Liver (tissue), 9 donors: Measurements from ENCODE around the gene KCNQ1. TPM values are rescaled to one million over a fixed set of nuclear protein-coding genes. Genes with fewer than 3 reads are reported as not detected.

Experiments used
- DNase-seq: peaks from one replicate; pipeline ENCODE4 v3.0.0-alpha.2; 2017; ENCODE audit warnings: low spot score
- H3K27ac ChIP-seq, 2 donors: one replicate each; pipeline ENCODE4 v1.7.0; 2013; ENCODE audit warnings: inconsistent platforms in 2 of 2, low read length in 2 of 2, control low read depth in 1 of 2, low read depth in 1 of 2, mild to moderate bottlenecking in 1 of 2
- H3K27me3 ChIP-seq, 4 donors: one replicate each; pipeline versions ENCODE4 v1.6.1 to v1.7.0; 2013; ENCODE audit warnings: low read length in 3 of 4, inconsistent platforms in 1 of 4, mild to moderate bottlenecking in 1 of 4, moderate library complexity in 1 of 4; ENCODE audit not compliant: control insufficient read depth in 4 of 4, insufficient read depth in 4 of 4
- H3K36me3 ChIP-seq, 4 donors: one replicate each; pipeline versions ENCODE4 v1.6.1 to v1.7.0; 2013; ENCODE audit warnings: low read length in 3 of 4, mild to moderate bottlenecking in 3 of 4, low read depth in 1 of 4, moderate library complexity in 1 of 4; ENCODE audit not compliant: control insufficient read depth in 4 of 4, insufficient read depth in 3 of 4
- H3K4me1 ChIP-seq, 4 donors: one replicate each; pipeline versions ENCODE4 v1.6.1 to v1.7.0; 2013; ENCODE audit warnings: low read length in 3 of 4, mild to moderate bottlenecking in 3 of 4, moderate library complexity in 1 of 4; ENCODE audit not compliant: control insufficient read depth in 4 of 4, insufficient read depth in 4 of 4
- H3K4me3 ChIP-seq, 3 donors: one replicate each; pipeline versions ENCODE4 v1.6.1 to v1.7.0; 2013; ENCODE audit warnings: low read length in 3 of 3, control low read depth in 1 of 3, low read depth in 1 of 3, mild to moderate bottlenecking in 1 of 3
- H3K9ac ChIP-seq, 2 donors: one replicate each; pipeline ENCODE4 v1.7.0; 2013; ENCODE audit warnings: low read length in 2 of 2, mild to moderate bottlenecking in 2 of 2, moderate library complexity in 2 of 2, control low read depth in 1 of 2, low read depth in 1 of 2
- H3K9me3 ChIP-seq, 4 donors: one replicate each; pipeline versions ENCODE4 v1.6.1 to v1.7.0; 2013; ENCODE audit warnings: low read length in 3 of 4; ENCODE audit not compliant: control insufficient read depth in 4 of 4
- EGR1 ChIP-seq, 2 donors: IDR thresholded peaks; 2 replicates each; pipeline ENCODE4 v1.6.1; 2016 to 2018; ENCODE audit warnings: antibody characterized with exemption in 2 of 2, low read depth in 2 of 2
- FOXA1 ChIP-seq: IDR thresholded peaks from 2 replicates; pipeline ENCODE4 v1.6.1; 2016; ENCODE audit warnings: antibody characterized with exemption
- GABPA ChIP-seq, 2 donors: IDR thresholded peaks in 1 of 2; conservative IDR thresholded peaks in 1 of 2; 2 replicates each; pipeline ENCODE4 v1.6.1; 2016; ENCODE audit warnings: antibody characterized with exemption in 2 of 2, mild to moderate bottlenecking in 1 of 2, moderate library complexity in 1 of 2
- HNF4A ChIP-seq, 2 donors: conservative IDR thresholded peaks; 2 replicates each; pipeline ENCODE4 v1.6.1; 2016; ENCODE audit warnings: antibody characterized with exemption in 2 of 2, mild to moderate bottlenecking in 2 of 2
- HNF4G ChIP-seq: IDR thresholded peaks from 2 replicates; pipeline ENCODE4 v1.6.1; 2016; ENCODE audit warnings: antibody characterized with exemption
- JUND ChIP-seq, 2 donors: IDR thresholded peaks; 2 replicates each; pipeline ENCODE4 v1.6.1; 2016; ENCODE audit warnings: antibody characterized with exemption in 2 of 2
- NR2F2 ChIP-seq: IDR thresholded peaks from 2 replicates; pipeline ENCODE4 v1.6.1; 2016; ENCODE audit warnings: antibody characterized with exemption
- RAD21 ChIP-seq, 2 donors: IDR thresholded peaks; 2 replicates each; pipeline ENCODE4 v1.6.1; 2016; ENCODE audit warnings: antibody characterized with exemption in 2 of 2, mild to moderate bottlenecking in 2 of 2
- RXRA ChIP-seq, 2 donors: IDR thresholded peaks; 2 replicates each; pipeline ENCODE4 v1.6.1; 2017 to 2018; ENCODE audit warnings: antibody characterized with exemption in 2 of 2, mild to moderate bottlenecking in 1 of 2
- SP1 ChIP-seq: IDR thresholded peaks from 2 replicates; pipeline ENCODE4 v1.6.1; 2018; ENCODE audit warnings: antibody characterized with exemption, mild to moderate bottlenecking
- YY1 ChIP-seq: IDR thresholded peaks from 2 replicates; pipeline ENCODE4 v1.6.1; 2016; ENCODE audit warnings: antibody characterized with exemption, mild to moderate bottlenecking
- WGBS: extraction: QIAGEN DNeasy Blood & Tissue Kit; methylation state at CpG from one replicate; pipeline ENCODE4 v1.1.7; 2013; 5-methylcytosine and 5-hydroxymethylcytosine counted together
- polyA plus RNA-seq, 2 donors: library from polyadenylated mRNA; stranded (reverse) in 1 of 2; unstranded in 1 of 2; fragments of 200-250 nt in 1 of 2; fragments of >200 nt in 1 of 2; fragmentation: Nextera tagmentation in 1 of 2; extraction: Ambion mirVana in 1 of 2; gene quantifications; one replicate each; pipeline versions ENCODE4 v1.2.1 to v1.2.3, GENCODE V29; 2013 to 2015
- total RNA-seq, 2 donors: library from RNA; depleted of rRNA; stranded (reverse); fragments of >200 nt; gene quantifications; one replicate each; pipeline ENCODE4 v1.2.3, GENCODE V29; 2014
- TF ChIP-seq, protein P1 (sequence below): IDR thresholded peaks from 2 replicates; pipeline ENCODE4 v1.6.1; 2016; ENCODE audit warnings: antibody characterized with exemption
- TF ChIP-seq, protein P2 (sequence below): IDR thresholded peaks from 2 replicates; pipeline ENCODE4 v1.6.1; 2016; ENCODE audit warnings: antibody characterized with exemption
- TF ChIP-seq, protein P3 (sequence below): fragments of 150-350 bp; IDR thresholded peaks from 2 replicates; pipeline ENCODE4 v1.5.1; 2017; ENCODE audit warnings: improper control_type of control experiment, low read depth, low read length; ENCODE audit not compliant: missing input control
- donor health status: healthy.
- donor health status: healthy.
- donor health status: healthy.
- donor health status: healthy.
- donor health status: healthy.

The KCNQ1 gene
- total and polyA plus RNA-seq, 4 donors: 0.31 to 2.2 (median 1.5) TPM

DNA sequence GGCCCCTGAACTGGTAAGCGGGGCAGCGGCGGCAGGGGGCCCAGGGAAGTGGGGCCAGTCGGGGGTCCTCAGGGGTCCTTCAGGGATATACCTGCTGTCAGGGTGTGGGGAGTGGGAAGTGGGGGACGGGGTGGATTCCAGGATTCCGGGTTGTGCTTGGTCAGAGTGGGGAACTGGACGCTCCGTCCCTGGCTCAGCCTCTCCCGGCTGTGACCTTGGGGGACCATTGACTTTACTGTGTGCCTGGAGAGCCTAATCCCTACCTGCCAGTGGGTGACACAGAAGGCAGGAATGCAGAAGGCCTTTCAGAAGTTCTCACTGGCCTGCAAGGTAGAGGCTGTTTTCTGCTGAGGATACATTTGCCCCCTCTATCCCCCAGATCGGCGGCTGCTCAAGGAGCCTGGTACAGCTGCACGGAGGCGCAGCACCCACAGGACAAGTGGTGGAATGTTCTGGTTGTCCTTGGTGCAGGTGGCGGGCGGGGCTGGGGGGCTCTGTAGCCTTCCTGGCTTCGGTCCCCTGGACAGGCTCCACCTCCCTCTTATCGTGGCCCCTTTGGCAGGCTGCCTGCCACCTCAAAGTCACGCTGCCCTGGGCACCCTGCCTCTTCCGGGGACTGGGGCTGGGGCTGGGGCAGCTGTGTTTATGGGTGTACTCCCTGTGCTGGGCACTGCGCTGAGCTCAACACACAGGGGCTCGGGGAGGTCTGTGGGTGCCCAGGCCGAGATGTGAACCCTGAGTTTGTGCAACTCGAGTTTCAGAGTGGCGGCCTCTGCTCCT, 18.4 kb downstream of the KCNQ1 start:
- WGBS: 76% methylated on average over 24 of the region's 24 CpGs
- H3K27ac ChIP-seq: no peak overlapping the region
- peak; percentile 13 for TF ChIP-seq SP1
- no peak for TF ChIP-seq HNF4A (conservative IDR thresholded peaks at IDR 0.05)
- H3K4me3 ChIP-seq: no peak overlapping the region
- no peaks in the 10 kb centered on the region for H3K36me3 ChIP-seq
- no peak overlapping the region for H3K9ac ChIP-seq
- no peak for DNase-seq
- no peaks in the 10 kb centered on the region for H3K27me3 ChIP-seq
- H3K4me1 ChIP-seq: no peaks in the 10 kb centered on the region
- H3K9me3 ChIP-seq: no peaks in the 10 kb centered on the region

DNA sequence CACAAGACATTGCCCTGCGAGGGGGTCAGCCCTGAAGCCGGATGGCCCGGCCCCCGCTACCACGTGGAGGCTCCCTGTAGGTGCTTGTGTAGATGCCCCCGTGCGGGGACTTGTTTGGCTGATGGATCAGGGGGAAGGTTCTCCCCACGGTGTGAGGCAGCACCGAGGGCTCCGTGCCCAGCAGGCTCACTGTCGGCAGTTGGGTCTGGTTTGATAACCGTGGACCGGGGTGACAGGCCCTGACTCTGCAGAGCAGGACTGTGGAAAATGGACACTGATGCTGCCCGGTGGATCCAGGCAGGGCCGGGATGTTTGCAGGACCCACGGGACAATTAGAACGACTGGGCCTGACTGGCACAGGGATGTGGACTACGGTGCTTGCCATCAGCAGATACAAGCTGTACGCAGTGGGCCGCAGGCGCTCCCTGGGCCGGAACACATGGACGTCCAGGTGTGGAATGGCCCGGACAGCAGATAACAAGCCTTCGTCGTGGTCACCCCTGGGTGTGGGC, 19.0 kb downstream of the KCNQ1 start:
- Histone ChIP-seq H3K36me3 (no peaks in the 10 kb centered on the region), H3K9me3 (no peaks in the 10 kb centered on the region), H3K27me3 (no peaks in the 10 kb centered on the region), H3K4me1 (no peaks in the 10 kb centered on the region), H3K27ac (no peak overlapping the region), H3K9ac (no peak overlapping the region), H3K4me3 (no peak overlapping the region)
- TF ChIP-seq FOXA1: no peak
- no peak for DNase-seq
- WGBS: 85% methylated on average over 26 of the region's 26 CpGs

DNA sequence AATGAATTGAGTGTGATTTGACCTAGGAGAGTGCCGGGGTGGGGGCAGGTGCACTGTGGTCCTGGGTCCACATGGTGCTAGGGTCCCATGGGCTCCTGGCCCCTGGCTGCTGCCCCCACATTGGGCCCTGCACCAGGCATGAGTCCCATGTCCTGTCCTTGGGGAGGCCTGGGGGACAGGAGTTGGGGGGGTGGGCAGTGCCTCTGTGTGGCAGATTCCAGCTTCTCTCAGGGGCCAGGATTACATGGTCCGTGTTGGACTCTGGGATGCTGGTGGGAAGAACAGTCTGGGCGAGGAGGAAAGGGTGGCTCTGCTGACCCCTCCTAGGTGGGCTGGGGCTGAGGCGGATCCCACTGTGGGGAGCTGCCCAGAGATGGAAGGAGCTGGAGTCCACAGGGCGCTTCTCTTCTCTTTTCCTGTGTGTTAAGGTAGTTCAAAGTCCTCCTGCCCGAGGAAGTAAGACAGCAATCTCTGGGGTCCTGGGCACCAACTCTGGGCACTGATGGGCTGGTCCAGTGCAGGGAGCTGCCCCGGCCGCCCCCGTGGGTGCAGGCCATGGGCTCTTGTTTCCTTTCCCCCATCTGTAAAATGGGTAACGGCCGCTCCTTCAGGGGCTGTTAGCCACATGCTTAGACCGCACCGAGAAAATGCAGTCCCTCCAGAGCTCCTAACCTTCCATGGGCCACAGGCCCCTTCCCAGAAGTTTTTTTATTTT, 19.8 kb downstream of the KCNQ1 start:
- 88% methylated on average over 13 of the region's 13 CpGs for WGBS
- Histone ChIP-seq H3K27me3 (no peaks in the 10 kb centered on the region), H3K9ac (no peak overlapping the region), H3K27ac (no peak overlapping the region), H3K36me3 (no peaks in the 10 kb centered on the region), H3K4me1 (no peaks in the 10 kb centered on the region), H3K9me3 (no peaks in the 10 kb centered on the region), H3K4me3 (no peak overlapping the region)
- TF ChIP-seq GABPA (IDR thresholded peaks at IDR 0.05 in 1 of 2, conservative IDR thresholded peaks at IDR 0.05 in 1 of 2) (no peak), NR2F2 (no peak)
- TF ChIP-seq, protein P1, sequence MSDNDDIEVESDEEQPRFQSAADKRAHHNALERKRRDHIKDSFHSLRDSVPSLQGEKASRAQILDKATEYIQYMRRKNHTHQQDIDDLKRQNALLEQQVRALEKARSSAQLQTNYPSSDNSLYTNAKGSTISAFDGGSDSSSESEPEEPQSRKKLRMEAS: no peak
- TF ChIP-seq, protein P2, sequence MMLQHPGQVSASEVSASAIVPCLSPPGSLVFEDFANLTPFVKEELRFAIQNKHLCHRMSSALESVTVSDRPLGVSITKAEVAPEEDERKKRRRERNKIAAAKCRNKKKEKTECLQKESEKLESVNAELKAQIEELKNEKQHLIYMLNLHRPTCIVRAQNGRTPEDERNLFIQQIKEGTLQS: no peak
- no peak for DNase-seq

DNA sequence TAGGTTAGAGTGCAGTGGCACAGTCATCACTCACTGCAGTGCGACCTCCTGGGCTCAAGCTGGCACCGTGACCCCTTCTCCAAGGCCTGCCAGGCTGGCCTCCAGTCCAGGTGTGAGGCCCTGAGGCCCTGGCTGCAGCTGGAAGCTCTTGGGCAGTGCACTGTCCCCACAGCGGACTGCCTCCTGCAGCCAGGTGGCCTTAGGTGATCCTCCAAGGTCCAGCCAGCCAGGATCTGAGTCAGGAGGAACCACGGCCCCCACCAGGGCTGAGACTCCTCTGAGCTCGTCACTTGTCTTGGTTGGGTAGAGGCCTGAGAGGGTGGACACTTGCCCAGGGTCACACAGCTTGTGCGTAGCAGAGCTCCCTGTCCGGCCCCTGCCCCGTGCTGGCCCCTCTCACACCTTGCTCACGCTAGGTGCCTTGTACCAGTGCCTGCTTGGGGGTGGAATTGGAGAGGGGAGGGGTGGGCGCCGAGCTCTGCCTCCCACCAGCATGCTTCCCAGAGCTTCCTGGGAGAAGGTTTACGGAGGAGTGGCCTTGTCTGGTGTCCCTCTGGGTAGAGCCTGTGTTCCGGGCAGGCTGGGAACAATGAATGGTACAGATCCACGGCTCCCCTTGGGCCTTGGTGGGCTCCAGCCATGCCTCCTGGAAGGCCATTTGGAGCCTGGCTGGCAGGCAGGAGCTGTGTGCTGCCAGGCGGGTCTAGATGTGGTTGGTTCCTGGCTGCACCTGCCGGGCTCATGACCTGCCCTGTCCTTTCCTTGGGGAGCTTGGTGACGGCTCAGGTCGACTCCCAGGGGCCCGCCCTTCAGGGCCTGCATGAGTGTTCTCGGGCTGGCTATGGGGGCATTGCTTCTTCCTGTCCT, 20.6 kb downstream of the KCNQ1 start:
- WGBS: 89% methylated on average over 20 of the region's 20 CpGs
- DNase-seq: no peak
- no peak overlapping the region for H3K27ac ChIP-seq
- H3K4me1 ChIP-seq: no peaks in the 10 kb centered on the region
- no peaks in the 10 kb centered on the region for H3K36me3 ChIP-seq
- no peaks in the 10 kb centered on the region for H3K9me3 ChIP-seq
- H3K27me3 ChIP-seq: no peaks in the 10 kb centered on the region
- no peak overlapping the region for H3K9ac ChIP-seq
- H3K4me3 ChIP-seq: no peak overlapping the region
- TF ChIP-seq, protein P1: no peak
- TF ChIP-seq, protein P3, sequence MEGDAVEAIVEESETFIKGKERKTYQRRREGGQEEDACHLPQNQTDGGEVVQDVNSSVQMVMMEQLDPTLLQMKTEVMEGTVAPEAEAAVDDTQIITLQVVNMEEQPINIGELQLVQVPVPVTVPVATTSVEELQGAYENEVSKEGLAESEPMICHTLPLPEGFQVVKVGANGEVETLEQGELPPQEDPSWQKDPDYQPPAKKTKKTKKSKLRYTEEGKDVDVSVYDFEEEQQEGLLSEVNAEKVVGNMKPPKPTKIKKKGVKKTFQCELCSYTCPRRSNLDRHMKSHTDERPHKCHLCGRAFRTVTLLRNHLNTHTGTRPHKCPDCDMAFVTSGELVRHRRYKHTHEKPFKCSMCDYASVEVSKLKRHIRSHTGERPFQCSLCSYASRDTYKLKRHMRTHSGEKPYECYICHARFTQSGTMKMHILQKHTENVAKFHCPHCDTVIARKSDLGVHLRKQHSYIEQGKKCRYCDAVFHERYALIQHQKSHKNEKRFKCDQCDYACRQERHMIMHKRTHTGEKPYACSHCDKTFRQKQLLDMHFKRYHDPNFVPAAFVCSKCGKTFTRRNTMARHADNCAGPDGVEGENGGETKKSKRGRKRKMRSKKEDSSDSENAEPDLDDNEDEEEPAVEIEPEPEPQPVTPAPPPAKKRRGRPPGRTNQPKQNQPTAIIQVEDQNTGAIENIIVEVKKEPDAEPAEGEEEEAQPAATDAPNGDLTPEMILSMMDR: no peak
- TF ChIP-seq FOXA1 (no peak), GABPA (IDR thresholded peaks at IDR 0.05 in 1 of 2, conservative IDR thresholded peaks at IDR 0.05 in 1 of 2) (no peak), SP1 (no peak), JUND (IDR thresholded peaks at IDR 0.05) (no peak), RXRA (IDR thresholded peaks at IDR 0.05) (no peak), EGR1 (IDR thresholded peaks at IDR 0.05; ENCODE audit: low read depth in 2 of 2) (no peak), YY1 (no peak), HNF4G (no peak), NR2F2 (no peak), RAD21 (IDR thresholded peaks at IDR 0.05) (no peak)
